HepG2 (cell line): ENCODE measurements around the gene DENND4A. TPM values are rescaled to one million over a fixed set of nuclear protein-coding genes. Genes with fewer than 3 reads are reported as not detected.

Experiments
- CCAR2 ChIP-seq: fragments of 200-400 bp; formaldehyde crosslinking; optimal IDR thresholded peaks from 2 replicates; pipeline ENCODE3; 2018; ENCODE audit warnings: low read depth, mild to moderate bottlenecking, low read length, moderate library complexity
- KMT2B ChIP-seq: IDR thresholded peaks from 2 replicates; pipeline ENCODE4 v1.6.1; 2016; ENCODE audit warnings: missing genetic modification reagents, missing compliant biosample characterization
- TAF1 ChIP-seq: sonication (generic); formaldehyde crosslinking; IDR thresholded peaks from 2 replicates; pipeline ENCODE4 v1.4.0; 2020; ENCODE audit warnings: missing genetic modification reagents
- TOE1 ChIP-seq: sonication (generic); formaldehyde crosslinking; IDR thresholded peaks from 2 replicates; pipeline ENCODE4 v1.4.0; 2020; ENCODE audit warnings: mild to moderate bottlenecking, missing genetic modification reagents
- ZBTB8A ChIP-seq: sonication (generic); formaldehyde crosslinking; IDR thresholded peaks from 2 replicates; pipeline ENCODE4 v1.4.0; 2020; ENCODE audit warnings: mild to moderate bottlenecking, low read depth, missing genetic modification reagents, borderline replicate concordance
- ZFY ChIP-seq: sonication (generic); formaldehyde crosslinking; IDR thresholded peaks from 2 replicates; pipeline ENCODE4 v1.4.0; 2020; ENCODE audit warnings: missing genetic modification reagents
- ZNF207 ChIP-seq: fragments of 450-650 bp; IDR thresholded peaks from 2 replicates; pipeline ENCODE4 v1.6.1; 2016; ENCODE audit warnings: antibody characterized with exemption, borderline replicate concordance
- ZSCAN31 ChIP-seq: sonication (generic); formaldehyde crosslinking; IDR thresholded peaks from 2 replicates; pipeline ENCODE4 v1.5.0; 2020; ENCODE audit warnings: low read depth, mild to moderate bottlenecking, missing genetic modification reagents
- polyA plus RNA-seq, 8 experiments: library from polyadenylated mRNA; depleted of rRNA in 3 of 8; stranded (reverse) in 7 of 8; unstranded in 1 of 8; fragments of >200 nt; fragmentation: Illumina TruSeq in 4 of 8; extraction: Trizol in 4 of 8; gene quantifications; 2 replicates each; pipeline versions ENCODE4 v1.2.1 to v1.2.3, GENCODE V29; 2011 to 2016; ENCODE audit warnings: low read depth in 4 of 8, missing spikeins in 1 of 8, mixed read lengths in 1 of 8; ENCODE audit not compliant: insufficient read depth in 1 of 8
- total RNA-seq, 5 experiments: library from RNA; depleted of rRNA; stranded (reverse); fragments of >200 nt; fragmentation: Illumina TruSeq; extraction: Trizol; gene quantifications; 2 replicates each; pipeline ENCODE4 v1.2.3, GENCODE V29; 2016; ENCODE audit warnings: low read depth in 1 of 5
- TF ChIP-seq, protein P1 (sequence below): sonication (generic); formaldehyde crosslinking; IDR thresholded peaks from 2 replicates; pipeline ENCODE4 v1.5.0; 2020; ENCODE audit warnings: mild to moderate bottlenecking, missing genetic modification reagents
- TF ChIP-seq, protein P2 (sequence below): sonication (generic); formaldehyde crosslinking; IDR thresholded peaks from 2 replicates; pipeline ENCODE4 v1.4.0; 2020; ENCODE audit warnings: mild to moderate bottlenecking, low read depth, missing genetic modification reagents
- TF ChIP-seq, protein P3 (sequence below): sonication (generic); formaldehyde crosslinking; IDR thresholded peaks from 2 replicates; pipeline ENCODE4 v1.5.1; 2020; ENCODE audit warnings: mild to moderate bottlenecking, moderate library complexity, missing genetic modification reagents

DENND4A gene
- total and polyA plus RNA-seq, 2 of the 13 experiments (the other 11 are each of a cell fraction or from before 2014, with no cell fraction given): 13.2 to 18.6 TPM

DNA sequence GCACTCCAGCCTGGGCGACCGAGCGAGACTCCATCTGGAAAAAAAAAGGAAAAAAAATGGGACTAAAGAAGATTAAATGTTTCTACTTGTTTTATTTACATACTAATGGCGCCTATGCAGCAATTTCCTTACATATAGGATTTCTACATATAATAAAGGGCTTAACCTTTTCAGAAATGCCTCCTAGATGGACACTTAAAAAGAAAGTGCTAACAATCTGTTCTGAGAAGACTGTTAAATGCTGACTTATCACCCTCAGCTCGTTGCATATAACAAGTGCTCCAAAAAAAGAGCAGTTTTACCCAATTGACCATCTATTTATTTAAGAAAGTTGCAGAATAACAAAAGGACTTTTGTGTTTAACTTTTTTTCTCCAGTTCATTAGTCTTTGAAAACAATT, 32.7 kb downstream of the DENND4A start (continued):
- TF ChIP-seq, protein P1, sequence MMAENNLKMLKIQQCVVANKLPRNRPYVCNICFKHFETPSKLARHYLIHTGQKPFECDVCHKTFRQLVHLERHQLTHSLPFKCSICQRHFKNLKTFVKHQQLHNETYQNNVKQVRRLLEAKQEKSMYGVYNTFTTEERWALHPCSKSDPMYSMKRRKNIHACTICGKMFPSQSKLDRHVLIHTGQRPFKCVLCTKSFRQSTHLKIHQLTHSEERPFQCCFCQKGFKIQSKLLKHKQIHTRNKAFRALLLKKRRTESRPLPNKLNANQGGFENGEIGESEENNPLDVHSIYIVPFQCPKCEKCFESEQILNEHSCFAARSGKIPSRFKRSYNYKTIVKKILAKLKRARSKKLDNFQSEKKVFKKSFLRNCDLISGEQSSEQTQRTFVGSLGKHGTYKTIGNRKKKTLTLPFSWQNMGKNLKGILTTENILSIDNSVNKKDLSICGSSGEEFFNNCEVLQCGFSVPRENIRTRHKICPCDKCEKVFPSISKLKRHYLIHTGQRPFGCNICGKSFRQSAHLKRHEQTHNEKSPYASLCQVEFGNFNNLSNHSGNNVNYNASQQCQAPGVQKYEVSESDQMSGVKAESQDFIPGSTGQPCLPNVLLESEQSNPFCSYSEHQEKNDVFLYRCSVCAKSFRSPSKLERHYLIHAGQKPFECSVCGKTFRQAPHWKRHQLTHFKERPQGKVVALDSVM (CRISPR knock-in tag): no peak
- TF ChIP-seq ZNF207 (no peak), TAF1 (no peak), ZFY (no peak), CCAR2 (no peak), ZSCAN31 (no peak), ZBTB8A (no peak), KMT2B (CRISPR knock-in tag) (no peak), TOE1 (no peak)
- TF ChIP-seq, protein P2, sequence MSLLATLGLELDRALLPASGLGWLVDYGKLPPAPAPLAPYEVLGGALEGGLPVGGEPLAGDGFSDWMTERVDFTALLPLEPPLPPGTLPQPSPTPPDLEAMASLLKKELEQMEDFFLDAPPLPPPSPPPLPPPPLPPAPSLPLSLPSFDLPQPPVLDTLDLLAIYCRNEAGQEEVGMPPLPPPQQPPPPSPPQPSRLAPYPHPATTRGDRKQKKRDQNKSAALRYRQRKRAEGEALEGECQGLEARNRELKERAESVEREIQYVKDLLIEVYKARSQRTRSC (CRISPR knock-in tag): no peak
- TF ChIP-seq, protein P3, sequence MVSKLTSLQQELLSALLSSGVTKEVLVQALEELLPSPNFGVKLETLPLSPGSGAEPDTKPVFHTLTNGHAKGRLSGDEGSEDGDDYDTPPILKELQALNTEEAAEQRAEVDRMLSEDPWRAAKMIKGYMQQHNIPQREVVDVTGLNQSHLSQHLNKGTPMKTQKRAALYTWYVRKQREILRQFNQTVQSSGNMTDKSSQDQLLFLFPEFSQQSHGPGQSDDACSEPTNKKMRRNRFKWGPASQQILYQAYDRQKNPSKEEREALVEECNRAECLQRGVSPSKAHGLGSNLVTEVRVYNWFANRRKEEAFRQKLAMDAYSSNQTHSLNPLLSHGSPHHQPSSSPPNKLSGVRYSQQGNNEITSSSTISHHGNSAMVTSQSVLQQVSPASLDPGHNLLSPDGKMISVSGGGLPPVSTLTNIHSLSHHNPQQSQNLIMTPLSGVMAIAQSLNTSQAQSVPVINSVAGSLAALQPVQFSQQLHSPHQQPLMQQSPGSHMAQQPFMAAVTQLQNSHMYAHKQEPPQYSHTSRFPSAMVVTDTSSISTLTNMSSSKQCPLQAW: no peak
